ENCODE results near the gene GDI1. TPM values are rescaled to one million over a fixed set of nuclear protein-coding genes. Genes with fewer than 3 reads are reported as not detected.

The GDI1 gene
- total RNA-seq, 1 donor from 2014 or later, result 152 TPM

DNA sequence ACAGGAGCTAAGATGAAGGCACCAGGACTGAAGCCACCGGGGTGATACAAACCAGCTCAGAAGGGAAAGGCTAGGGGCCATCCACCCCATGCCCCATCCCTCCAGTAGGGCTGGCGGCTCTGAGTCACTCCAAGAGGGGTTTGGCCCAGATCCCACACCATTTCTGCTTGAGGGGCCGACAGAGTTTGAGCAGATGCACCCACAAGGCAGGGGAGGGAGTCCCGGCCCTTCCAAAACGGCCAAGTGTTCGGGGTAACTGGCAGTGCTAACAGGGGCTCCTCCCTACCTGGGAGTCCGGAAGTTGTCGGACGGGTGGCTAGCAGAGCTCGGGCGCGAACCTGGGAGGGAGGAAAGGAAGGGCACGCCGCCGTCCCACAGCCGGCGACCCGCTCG, 53.1 kb downstream of the GDI1 start:
- H3K4me3 Mint-ChIP-seq (ENCODE audit: unreplicated experiment), result peak overlapping the region; percentile 78
- no peaks in the 10 kb centered on the region for H3K27me3 Mint-ChIP-seq (ENCODE audit: unreplicated experiment)
- no peak for DNase-seq (ENCODE audit: extremely low spot score, unreplicated experiment)
- peaks cover 17% of the 10 kb centered on the region for H3K4me1 Mint-ChIP-seq (ENCODE audit: unreplicated experiment)
- TF ChIP-seq, protein P1, sequence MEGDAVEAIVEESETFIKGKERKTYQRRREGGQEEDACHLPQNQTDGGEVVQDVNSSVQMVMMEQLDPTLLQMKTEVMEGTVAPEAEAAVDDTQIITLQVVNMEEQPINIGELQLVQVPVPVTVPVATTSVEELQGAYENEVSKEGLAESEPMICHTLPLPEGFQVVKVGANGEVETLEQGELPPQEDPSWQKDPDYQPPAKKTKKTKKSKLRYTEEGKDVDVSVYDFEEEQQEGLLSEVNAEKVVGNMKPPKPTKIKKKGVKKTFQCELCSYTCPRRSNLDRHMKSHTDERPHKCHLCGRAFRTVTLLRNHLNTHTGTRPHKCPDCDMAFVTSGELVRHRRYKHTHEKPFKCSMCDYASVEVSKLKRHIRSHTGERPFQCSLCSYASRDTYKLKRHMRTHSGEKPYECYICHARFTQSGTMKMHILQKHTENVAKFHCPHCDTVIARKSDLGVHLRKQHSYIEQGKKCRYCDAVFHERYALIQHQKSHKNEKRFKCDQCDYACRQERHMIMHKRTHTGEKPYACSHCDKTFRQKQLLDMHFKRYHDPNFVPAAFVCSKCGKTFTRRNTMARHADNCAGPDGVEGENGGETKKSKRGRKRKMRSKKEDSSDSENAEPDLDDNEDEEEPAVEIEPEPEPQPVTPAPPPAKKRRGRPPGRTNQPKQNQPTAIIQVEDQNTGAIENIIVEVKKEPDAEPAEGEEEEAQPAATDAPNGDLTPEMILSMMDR (IDR thresholded peaks at IDR 0.05), result no peak
- H3K36me3 Mint-ChIP-seq (ENCODE audit: unreplicated experiment), result no peaks in the 10 kb centered on the region
- peak overlapping the region; percentile 63 for H3K27ac Mint-ChIP-seq (ENCODE audit: unreplicated experiment)
- H3K9me3 Mint-ChIP-seq (ENCODE audit: unreplicated experiment), result no peaks in the 10 kb centered on the region

DNA sequence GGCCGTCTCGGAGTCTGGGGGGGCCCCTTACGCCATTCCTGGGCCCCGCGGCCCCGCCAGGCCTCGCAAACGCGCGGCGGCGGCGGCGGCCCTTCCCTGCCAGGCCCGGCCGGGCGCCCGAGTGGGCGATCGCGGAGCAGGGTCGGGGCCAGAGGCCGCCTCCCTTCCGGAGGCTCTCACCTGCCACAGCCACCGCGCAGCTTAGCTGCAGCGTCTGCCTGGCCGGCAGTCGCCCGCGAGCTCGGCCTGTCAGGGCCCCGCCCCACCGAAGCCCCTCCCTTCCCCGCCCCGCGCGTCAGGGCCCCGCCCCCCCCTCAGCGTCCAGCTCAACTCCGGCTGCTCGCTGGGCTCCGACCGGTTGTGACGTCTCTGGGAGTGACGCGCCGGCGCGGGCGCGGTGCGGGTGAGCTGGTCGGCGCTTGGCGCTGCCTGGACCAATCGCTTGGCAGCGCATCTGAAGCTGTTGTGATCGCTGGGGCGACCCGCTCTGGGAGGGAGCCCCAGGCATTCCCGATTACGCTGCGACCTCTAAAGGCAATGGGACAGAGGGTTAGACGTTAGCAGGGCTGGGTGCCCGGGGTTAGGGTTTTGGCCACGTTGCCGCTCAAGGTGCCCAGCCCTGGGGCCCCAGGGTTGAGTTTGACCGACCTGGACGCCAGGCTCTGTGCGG, 53.6 kb downstream of the GDI1 start, which contains the start of gene SLC10A3:
TSS of gene SLC10A3 (minus strand) at position 216 of the 670 bp plus-strand sequence. CDS start 1,689 bp downstream, outside the sequence.
- Mint-ChIP-seq H3K9me3 (ENCODE audit: unreplicated experiment) (no peaks in the 10 kb centered on the region), H3K27ac (ENCODE audit: unreplicated experiment) (peak within 1 kb of the TSS; percentile 93), H3K4me3 (ENCODE audit: unreplicated experiment) (peak within 1 kb of the TSS; percentile 86), H3K36me3 (ENCODE audit: unreplicated experiment) (no peaks in the 10 kb centered on the region), H3K4me1 (ENCODE audit: unreplicated experiment) (peaks cover 17% of the 10 kb centered on the region), H3K27me3 (ENCODE audit: unreplicated experiment) (no peaks in the 10 kb centered on the region)
- peak; percentile 97 for DNase-seq (ENCODE audit: extremely low spot score, unreplicated experiment)
- TF ChIP-seq, protein P1 (IDR thresholded peaks at IDR 0.05), result no peak

Small RNA genes within 50 kb of the gene (microRNA-seq; reads per million reads assigned to microRNA genes)
- 2.7 reads per million for gene MIR6858 (ENCODE audit: unreplicated experiment)

Other genes with a start within 250 kb of the GDI1 start
- gene OPN1MW2, start 217.4 kb upstream of the GDI1 start, total RNA-seq, result not detected in 2 replicates
- gene OPN1MW3, start 179.6 kb upstream of the GDI1 start, total RNA-seq, result not detected in 2 replicates
- gene TEX28, start 142.0 kb upstream of the GDI1 start, total RNA-seq, result not detected in 2 replicates
- not detected in 2 replicates for gene TKTL1, start 141.4 kb upstream of the GDI1 start, total RNA-seq
- gene FLNA, start 62.5 kb upstream of the GDI1 start, total RNA-seq, result 2,024 and 2,203 TPM in 2 replicates
- gene EMD, start 57.9 kb upstream of the GDI1 start, total RNA-seq, result 68.9 and 73.1 TPM in 2 replicates
- 2,857 and 2,892 TPM in 2 replicates for gene RPL10, start 38.8 kb upstream of the GDI1 start, total RNA-seq
- 27.9 and 28.1 TPM in 2 replicates for gene DNASE1L1, start 27.9 kb upstream of the GDI1 start, total RNA-seq
- 46.2 and 47.3 TPM in 2 replicates for gene TAFAZZIN, start 25.6 kb upstream of the GDI1 start, total RNA-seq
- gene ATP6AP1, start 8.5 kb upstream of the GDI1 start, total RNA-seq, result 144 and 153 TPM in 2 replicates
- 92.2 and 92.8 TPM in 2 replicates for gene FAM50A, start 7.0 kb downstream of the GDI1 start, total RNA-seq
- gene PLXNA3, start 21.1 kb downstream of the GDI1 start, total RNA-seq, result 107 and 108 TPM in 2 replicates
- 15.6 and 19.6 TPM in 2 replicates for gene LAGE3, start 42.1 kb downstream of the GDI1 start, total RNA-seq
- gene UBL4A, start 49.5 kb downstream of the GDI1 start, total RNA-seq, result 17.4 and 18.5 TPM in 2 replicates
- 20.6 and 22.4 TPM in 2 replicates for gene SLC10A3, start 53.5 kb downstream of the GDI1 start, total RNA-seq
- 38.2 and 40.4 TPM in 2 replicates for gene FAM3A, start 79.1 kb downstream of the GDI1 start, total RNA-seq
- gene G6PD, start 109.7 kb downstream of the GDI1 start, total RNA-seq, result 103 and 108 TPM in 2 replicates
- gene IKBKG, start 110.5 kb downstream of the GDI1 start, total RNA-seq, result 23.6 and 25.0 TPM in 2 replicates
- not detected in 2 replicates for gene CTAG1A, start 148.0 kb downstream of the GDI1 start, total RNA-seq
- not detected in 2 replicates for gene CTAG1B, start 182.1 kb downstream of the GDI1 start, total RNA-seq
- gene CTAG2, start 216.4 kb downstream of the GDI1 start, total RNA-seq, result not detected in 2 replicates